Activated T-cell treated with anti-CD3 and anti-CD28 coated beads, Interleukin-2, amount 50 U/mL, for 1 hour (primary cell): ENCODE results near the gene STRADA.

Source experiments
- DNase-seq: peaks from one replicate; pipeline ENCODE4 v3.0.0-alpha.2; 2020

The STRADA gene

DNA sequence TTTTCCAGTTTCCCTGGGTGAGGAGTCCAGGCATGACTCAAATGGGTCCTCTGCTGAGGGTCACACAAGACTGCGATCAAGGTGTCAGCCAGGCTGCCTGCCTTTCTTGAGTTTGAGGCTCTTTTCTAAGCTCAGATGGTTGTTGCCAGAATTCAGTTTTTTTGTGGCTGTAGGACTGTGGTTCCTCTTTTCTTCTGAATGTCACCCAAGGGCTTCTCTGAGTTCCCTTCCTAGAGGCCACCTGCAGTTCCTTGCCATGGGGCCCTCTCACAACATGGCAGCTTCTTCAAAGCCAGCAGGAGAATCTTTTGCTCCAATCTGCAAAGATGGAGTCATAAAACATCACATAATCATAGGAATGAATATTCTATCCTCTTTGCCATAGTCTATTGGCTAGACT is 59.2 kb downstream of the STRADA start:
- no peak for DNase-seq

DNA sequence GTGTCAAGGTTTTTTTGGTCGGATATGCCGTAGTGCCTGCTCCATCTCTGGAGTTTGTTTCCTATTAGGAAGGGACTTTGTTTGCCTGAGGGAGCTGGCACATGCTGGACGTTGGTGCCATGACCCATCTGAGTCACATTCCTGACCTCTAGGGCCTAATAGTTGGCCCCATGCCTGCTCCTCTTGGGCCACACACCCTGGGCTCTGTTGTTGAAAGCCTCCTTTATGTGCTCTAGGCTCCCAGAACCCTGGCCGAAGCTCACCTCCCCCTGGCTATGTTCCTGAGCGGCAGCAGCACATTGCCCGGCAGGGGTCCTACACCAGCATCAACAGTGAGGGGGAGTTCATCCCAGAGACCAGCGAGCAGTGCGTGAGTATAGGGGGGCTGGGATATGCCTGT is 60.1 kb downstream of the STRADA start:
- DNase-seq: no peak

DNA sequence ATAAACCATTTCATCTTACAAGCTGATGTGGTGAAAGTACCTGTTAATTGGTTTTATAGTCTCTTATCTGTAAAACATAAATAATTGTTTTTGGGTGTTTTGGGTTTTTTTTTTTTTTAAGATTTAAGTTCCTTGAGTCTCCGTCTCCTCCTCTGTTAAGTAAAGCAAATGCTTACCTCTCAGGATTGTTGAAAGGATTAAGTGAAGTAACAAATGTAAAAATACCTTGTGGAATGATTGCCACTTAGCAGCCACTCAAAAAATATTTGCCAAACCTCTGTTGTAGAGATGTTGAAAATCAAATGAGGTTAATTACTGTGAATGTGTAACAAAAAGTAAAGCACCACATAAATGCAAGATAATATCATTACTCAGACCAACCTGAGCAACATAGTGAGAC is 60.9 kb downstream of the STRADA start:
- DNase-seq: no peak

DNA sequence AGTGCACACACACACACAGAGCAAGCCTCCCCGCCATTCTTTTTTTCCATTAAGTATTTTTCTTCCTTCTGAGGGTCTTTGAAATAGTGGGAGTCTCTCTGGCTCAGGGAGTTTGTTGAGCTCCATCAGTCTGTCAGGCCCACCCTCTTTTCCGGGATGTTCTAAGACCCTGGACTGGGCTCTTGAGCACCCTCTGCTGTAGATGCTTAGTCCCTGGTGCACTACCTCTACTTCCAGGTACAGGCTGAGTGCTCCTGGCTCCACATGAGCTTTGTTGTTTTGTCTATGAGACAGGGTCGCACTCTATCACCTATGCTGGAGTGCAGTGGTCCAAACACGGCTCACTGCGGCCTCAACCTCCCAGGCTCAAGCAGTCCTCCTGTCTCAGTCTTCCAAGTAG is 62.4 kb downstream of the STRADA start:
- DNase-seq: no peak

DNA sequence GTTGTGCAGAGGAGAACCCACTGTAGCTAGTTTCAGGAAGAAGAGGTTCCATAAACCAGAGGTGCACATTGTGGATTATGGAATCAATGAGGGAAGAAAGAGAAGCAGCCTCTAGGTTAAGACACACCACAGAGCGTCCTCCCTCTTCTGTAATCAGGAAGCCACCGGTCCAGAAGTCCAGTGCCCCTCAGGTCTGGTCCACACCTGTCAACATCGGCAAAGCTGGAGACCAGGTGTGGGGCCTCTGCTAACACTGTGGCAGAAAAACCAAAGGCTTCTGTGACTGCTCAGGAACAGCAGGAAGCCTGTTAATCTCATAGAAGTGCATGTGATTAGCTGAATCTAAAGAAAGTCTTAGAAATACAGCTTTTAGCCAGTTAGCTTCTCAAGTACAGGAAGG is 65.0 kb downstream of the STRADA start:
- no peak for DNase-seq

DNA sequence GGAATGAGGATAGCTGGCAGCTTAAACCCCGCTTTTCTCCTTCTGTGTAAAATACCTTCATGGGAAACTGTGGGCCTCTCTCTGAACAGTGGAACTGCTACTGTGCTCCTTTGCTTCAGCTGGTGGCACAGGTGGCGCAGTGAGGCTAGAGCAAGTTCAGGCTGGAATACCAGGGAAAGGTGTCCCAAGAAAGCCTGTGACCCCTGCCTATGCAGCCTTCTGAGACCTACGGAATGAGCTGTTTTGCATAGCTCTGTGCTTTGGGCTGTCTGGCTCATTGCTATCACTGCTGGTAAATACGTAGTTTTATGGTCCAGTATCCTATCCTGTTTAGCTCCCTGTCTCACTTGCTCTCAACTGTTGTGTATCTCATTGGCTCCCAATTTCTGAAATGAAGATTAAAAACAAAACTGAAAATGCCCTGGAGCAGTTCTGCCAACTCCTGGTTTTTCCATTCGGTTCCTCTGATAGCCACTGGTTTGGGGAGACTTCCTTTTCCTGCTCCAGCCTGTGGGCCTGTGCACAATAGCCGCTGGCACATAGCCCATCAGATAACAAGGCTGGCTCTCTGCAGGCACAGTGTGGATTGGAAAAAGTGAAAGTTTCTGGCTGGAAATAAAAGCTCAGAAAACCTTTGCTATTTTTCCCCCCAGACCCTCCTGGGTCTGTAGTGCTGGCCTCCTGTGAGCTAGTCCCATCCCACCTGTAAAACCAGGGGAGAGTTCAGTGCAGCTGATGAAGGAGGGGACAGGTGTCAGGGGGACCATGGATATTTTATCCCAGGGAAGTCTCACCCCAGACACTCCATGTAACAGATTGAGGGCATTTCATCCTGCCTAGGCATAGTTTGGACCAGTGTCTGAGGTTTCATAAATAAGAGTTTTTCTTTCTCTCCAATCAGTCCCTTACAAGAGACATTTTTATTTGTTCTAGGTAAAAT is 65.7 kb downstream of the STRADA start:
- DNase-seq: no peak

DNA sequence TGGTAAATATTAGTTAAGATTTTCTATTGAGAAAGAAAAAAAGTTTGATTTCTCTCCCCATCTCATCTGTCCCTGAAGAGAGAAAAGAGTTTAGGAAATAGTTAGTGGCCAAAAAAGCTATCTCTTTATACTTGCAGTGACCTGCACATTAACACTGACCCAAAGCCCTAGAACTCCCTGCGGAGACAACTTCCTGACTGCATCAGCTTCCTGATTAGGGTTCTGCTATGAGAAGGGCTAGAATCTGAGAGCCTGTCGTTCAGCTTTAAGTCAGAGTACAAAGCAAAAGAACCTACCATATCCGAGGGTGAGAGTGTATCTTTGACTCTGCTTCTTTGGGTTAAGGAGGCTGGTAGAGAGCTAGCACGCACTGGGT is 66.4 kb downstream of the STRADA start:
- DNase-seq: no peak

DNA sequence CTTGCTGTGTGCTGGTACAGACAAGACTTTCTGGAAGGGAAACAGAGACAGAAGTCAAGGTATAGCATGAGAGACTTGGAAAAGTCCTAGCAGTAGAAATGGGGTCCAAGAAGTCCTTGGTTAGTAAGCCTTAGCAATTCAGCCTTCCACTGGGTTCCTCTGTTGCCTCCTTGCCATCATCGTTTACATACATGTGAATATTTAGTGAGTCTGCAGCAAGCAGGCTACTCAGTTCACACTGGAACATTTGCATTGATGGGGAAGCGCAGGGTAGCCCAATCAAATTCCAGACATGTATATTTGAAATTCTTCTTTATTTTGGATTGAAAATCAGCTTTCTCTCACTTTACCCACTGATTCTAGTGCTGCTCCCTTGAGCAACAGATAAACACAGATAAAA is 68.7 kb downstream of the STRADA start:
- no peak for DNase-seq

DNA sequence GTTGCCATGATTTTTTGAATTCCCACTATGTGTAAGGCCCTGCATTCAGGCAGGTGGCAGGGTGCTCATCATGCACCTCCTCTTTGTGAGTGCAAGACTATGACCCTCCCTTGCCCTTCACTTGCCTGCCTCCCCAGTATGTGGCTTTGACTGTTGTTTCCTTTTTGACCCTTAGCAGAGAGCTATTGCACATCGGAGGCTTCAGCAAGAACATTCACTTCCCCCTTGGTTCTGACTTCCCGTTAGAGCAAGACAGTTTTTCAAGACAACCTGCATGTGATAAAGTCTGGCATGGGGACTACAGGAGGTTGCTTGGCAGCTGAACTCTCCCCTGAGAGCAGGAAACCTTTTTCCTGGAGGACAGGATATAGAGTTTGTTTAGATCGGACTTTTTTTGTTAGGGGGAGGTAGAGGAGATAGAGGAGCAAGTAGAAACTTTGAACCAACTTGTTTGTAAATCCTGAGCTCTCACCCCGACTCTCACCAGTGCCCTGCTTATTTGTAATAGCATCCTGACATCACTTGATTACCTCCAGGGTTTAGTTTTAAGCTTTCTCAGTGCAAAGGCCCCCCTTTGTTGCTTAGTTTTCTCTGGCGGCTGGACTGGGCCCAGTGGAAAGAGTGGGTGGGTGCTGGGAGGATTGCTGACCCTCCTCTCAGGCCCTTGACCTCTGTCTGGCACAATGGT is 75.9 kb downstream of the STRADA start:
- no peak for DNase-seq

DNA sequence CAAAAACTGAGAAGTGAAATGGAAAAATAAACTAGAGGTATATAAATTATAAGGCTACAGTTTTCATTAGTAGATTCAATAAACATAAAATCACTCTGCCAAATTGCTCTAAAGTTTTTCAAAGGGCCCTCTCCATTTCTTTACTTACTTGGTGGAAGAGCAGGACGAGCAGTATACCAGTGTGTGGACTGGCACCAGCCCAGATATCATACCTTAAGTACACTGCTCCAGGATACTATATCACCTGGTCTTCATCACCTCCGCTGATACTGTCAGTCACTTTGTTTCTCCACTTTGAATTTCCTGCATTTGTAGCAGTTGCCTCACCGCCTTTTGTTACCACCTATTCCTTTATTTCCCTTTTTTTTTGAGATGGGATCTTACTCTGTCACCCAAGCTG is 81.7 kb downstream of the STRADA start:
- DNase-seq: no peak

DNA sequence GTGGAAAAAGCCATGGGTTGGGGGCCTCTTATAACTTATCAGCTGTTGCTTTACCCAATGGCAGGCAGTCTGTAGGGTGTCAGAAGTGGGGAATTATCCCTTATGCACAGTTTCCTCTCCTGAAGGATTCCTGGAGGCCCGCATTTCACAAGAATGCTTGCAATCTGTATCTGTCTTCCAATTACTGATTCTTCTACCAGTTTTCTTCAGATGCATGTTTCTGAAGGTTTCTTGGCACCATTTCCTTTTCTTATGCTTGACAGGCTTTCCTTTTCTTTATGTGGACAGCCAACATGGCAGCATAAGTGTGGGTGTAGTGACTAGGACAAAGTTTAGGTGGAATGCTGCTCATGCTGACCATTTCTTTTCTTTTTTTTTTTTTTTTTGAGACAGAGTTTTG is 83.2 kb downstream of the STRADA start:
- DNase-seq: no peak

DNA sequence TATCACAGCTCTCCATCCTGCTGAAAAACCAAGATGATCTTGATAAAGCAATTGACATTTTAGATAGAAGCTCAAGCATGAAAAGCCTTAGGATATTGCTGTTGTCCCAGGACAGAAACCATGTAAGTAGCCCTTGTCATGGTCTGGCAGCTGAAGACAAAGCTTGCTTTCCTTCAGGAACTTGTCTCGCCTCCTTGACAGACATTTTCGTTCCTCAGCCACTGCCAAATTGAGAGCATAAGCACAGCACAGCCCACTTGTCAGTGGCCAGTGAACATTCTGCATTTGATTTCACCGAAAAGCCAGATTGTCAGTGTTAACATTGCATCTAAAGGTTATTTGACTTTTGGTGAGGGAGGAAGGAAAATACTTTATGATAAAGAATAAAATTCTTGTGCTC is 83.8 kb downstream of the STRADA start:
- DNase-seq: no peak

DNA sequence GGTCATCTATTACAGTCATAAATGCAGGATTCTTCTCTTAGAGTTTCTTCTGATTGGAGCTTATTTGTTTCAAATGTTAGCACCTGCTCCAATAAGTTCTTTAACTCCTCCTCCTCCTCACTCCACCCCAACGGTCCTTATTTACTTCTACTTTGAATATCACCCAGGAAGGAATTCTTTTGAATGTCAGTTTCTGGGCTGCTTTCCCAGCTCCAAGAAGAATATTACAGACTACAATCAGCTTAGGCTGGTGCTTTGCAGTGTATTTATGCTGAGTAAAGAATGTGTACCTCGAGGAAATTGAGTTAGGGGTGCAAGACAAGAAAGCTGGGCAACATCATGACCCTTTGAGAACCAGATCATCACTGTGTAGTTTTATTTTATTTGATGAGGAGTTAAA is 88.5 kb downstream of the STRADA start:
- DNase-seq: no peak
